Measurements from ENCODE around the gene FREM3.

DNA sequence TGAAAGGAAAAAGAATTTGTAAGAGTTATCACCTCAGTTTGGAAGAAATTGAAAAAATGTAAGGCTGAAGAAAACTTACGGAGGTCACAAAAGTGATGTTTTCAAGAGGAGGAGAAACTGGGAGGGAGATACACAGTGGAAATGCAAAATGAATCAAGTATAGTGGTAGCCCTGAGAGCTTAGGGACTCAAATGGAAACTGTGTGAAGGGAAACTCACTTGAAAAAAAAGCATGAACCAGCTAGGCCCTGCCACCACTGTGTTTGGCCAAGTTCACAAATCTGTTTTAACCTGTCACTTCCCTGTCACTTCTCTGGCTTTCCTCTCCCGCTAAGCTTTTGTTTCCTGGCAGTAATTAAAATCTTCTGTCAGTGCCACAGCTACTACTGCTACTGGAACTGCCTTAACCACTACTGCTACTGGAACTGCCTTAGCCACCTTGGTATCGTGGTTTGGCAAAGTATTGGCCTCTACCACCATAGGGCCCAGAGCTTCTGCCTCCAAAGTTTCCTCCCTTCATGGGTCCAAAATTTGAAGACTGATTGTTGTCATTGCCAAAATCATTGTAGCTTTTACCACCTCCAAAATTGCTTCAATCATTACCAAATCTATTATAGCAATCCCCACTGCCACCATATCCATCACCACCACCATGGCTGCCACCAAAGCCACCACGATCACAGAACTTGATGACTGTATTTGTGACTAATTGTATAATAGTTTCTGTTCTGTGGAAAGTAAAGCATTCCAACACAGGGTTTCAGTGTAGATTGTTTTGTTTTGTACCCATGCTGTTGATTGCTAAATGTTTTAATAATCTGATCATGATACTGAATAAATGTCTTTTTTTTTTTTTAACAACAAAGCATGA lies 145.5 kb downstream of the FREM3 start:
- TF ChIP-seq POLR2A (IDR thresholded peaks at IDR 0.05; ENCODE audit: low read length) (no peak), HOXB13 (CRISPR knock-in tag; IDR thresholded peaks at IDR 0.05; ENCODE audit: low read depth) (no peak)
- TF ChIP-seq, protein P1, sequence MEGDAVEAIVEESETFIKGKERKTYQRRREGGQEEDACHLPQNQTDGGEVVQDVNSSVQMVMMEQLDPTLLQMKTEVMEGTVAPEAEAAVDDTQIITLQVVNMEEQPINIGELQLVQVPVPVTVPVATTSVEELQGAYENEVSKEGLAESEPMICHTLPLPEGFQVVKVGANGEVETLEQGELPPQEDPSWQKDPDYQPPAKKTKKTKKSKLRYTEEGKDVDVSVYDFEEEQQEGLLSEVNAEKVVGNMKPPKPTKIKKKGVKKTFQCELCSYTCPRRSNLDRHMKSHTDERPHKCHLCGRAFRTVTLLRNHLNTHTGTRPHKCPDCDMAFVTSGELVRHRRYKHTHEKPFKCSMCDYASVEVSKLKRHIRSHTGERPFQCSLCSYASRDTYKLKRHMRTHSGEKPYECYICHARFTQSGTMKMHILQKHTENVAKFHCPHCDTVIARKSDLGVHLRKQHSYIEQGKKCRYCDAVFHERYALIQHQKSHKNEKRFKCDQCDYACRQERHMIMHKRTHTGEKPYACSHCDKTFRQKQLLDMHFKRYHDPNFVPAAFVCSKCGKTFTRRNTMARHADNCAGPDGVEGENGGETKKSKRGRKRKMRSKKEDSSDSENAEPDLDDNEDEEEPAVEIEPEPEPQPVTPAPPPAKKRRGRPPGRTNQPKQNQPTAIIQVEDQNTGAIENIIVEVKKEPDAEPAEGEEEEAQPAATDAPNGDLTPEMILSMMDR (IDR thresholded peaks at IDR 0.05), result no peak
- TF ChIP-seq, protein P2, sequence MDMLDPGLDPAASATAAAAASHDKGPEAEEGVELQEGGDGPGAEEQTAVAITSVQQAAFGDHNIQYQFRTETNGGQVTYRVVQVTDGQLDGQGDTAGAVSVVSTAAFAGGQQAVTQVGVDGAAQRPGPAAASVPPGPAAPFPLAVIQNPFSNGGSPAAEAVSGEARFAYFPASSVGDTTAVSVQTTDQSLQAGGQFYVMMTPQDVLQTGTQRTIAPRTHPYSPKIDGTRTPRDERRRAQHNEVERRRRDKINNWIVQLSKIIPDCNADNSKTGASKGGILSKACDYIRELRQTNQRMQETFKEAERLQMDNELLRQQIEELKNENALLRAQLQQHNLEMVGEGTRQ (IDR thresholded peaks at IDR 0.05), result no peak
